GM19238 (cell line): ENCODE results near the gene ZCWPW2.

Experiments used
- DNase-seq: peaks from one replicate; pipeline ENCODE4 v3.0.0; 2011; ENCODE audit warnings: low spot score; ENCODE audit not compliant: insufficient read length

Gene ZCWPW2

DNA sequence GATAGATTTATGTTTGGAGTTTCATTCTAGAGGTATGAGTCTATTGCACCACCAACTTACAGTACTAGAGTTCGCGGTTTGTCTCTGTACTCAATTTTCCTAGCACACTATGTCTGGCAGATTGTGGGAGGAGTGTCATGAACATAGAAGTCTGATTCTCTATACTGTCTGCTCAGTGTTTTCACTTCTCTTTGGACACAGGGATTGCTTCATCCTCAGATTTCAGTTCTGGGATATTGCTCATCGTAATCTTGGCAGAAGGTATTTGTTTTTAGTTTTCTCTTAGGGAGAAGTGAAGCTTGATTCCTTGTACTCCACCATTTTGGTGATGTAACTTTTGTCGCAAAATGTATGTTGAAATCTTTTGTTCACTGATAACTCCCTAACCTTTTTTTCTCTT, 27.9 kb downstream of the ZCWPW2 start:
- no peak for DNase-seq

DNA sequence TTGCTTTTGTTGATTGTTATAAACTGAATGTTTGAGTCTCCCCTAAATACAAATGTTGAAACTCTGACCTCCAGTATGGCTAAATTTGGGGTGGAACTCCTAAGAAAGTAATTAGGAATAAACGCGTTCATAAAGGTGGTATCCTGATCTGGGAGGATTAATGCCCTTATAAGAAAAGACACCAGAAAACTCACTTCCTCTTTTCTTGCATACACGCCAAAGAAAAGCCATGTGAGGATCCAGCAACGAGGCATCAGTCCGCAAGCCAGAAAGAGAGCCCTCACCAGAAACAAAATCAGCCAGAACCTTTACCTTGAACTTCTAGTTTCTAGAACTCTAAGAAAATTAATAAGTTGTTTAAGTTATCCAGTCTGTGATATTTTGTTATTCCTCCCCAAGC, 37.5 kb downstream of the ZCWPW2 start:
- DNase-seq = no peak

DNA sequence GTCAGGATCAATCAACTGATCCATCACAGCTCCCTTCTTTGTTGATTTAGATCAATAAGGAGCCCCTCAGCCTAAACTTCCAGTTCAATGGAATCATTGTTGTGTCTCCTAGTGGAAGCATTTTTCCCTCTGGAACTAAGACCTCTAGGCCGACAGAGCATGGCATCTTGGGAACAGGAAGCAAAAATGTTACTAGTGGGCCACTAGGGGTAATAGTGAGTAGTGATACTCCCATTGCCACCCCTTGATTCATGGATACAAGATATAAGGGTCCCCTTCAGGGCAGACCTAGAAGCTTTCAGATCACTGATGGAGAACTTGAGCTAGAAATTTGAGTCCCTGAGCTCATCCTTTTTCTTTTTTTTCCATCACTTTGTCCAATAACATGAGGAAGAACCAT, 40.5 kb downstream of the ZCWPW2 start:
- DNase-seq = no peak

DNA sequence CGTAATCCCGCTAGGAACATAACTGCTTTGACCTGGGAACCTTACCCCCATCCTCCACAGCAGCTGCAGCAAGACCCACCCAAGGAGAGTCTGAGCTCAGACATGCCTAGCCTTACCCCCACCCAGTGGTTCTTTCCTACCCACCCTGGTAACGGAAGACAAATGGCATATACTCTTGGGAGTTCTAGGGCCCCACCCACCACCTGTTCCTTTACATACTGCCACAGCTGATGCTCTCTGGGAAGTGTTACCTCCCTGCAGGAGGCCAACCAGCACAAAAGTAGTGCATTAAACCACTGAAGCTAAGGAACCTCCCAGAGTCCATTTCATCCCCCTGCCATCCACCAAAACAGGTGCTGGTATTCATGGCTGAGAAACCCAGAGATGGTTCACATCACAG, 50.7 kb downstream of the ZCWPW2 start:
- DNase-seq = no peak

DNA sequence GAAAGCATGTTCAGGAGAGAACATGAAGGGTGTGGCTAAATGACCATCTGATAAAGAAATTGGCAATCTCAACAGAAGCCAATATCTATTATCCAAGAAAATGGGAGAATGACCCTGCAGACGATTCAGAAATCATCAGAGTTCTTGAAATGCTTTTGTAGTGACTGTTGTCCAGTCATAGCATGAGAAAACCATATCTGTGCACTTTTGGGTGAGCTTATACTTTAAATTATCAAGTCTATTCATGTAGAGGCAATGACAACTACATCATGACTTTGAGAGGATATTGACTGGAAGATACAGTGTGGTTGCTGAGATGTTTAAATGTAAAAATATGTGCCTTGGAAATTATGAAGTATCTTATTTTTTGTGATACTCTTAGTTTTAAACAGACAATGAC, 57.7 kb downstream of the ZCWPW2 start:
- DNase-seq = no peak

DNA sequence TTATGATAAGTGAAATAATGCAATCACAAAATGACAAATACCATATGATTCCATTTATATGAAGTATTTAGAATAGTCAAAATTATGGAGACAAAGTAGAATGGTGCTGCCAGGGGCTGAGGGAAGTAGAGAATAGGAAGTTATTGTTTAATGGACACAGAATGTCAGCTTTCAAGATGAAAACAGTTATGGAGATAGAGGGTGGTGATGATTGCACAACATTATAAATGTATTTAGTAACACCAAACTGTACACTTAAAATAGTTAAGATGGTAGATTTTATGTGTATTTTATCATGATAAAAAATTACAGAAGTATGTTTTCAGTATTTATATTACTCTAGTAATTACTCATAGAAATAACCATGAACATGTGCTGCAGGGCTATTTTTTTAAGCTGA, 100.9 kb downstream of the ZCWPW2 start:
- DNase-seq = no peak

DNA sequence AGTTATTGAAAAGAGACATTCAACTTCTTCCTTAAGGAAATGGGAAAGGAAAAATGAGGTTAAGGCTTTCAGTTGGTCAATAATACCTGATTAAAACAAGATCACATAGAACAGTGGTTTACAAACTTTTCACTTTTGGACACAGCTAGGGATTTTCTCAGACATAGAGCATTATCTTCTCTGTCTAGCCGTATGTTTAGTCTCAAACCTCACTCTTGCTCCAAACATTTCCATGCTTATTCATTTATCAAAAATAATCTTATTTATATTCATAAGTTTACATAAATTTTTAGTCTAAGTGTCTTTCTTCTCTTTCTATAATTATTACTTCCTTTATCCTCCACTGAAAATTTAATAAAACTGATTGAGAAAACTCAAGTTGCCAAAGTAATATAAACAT, 114.3 kb downstream of the ZCWPW2 start:
- DNase-seq = no peak

DNA sequence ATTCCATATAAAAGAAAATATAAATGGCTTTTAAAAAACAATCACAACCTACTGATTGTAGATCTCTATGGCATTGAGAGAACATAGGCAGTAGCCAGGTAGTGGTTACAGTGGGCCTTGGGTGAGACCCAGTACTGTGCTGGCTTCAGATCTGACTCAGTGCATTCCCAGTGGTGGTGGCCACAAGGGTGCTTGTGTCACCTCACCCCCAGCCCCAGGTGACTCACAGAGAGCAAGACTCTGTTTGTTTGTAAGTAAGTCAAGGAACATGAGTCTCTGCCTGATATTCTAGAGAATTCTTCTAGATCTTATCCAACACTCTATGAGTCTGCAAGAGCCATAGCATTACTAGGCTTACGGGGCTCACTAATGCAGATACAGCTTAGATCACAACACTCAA, 118.9 kb downstream of the ZCWPW2 start:
- DNase-seq = no peak

DNA sequence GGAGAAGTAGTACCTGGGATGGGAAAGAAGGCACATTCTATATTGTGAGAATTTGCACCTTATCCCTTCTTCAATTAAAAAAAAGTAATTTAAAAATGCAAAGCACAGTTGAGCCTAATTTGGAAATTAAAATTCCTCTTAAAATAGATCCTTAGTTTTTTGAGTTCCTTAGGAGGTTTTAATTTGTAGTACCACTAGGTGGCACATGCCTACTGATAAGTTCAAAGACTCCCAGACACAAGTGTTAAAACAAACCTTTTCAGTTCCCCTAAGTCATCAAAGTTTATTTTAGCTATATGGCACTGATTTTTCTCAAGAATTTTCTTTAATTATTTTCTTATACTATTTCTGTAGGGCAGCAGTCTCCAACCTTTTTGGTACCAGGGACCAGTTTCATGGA, 127.7 kb downstream of the ZCWPW2 start:
- no peak for DNase-seq

DNA sequence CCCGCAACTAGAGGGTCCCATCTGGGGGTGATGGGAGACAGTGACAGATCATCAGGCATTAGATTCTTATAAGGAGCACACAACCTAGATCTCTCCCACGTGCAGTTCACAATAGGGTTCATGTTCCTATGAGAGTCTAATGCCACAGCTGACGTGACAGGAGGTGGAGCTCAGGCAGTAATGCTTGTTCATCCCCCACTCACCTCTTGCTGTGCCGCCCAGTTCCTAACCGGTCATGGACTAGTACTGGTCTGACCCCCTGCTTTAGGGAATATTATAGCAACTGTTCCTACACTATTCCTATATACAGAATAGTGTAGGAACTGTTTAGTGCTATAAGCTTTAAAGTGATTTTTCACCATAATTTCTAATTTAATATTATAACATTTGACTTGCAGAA, 128.2 kb downstream of the ZCWPW2 start:
- no peak for DNase-seq

DNA sequence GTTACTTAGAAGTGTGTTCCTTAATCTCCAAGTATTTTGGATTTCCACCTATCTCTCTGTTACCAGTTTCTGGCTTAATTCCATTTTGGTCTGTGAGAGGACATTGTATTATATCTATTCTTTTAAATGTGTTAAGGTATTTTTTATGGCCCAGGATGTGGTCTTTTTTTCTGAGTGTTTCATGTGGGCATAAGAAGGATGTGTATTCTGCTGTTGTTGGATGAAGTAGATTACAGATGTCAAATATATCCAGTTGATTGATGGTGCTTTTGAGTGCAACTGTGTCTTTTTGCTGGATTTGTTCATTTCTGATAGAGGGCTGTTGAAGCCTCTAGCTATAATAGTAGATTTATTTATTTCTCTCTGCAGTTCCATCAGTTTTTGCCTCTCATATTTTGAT, 136.6 kb downstream of the ZCWPW2 start:
- no peak for DNase-seq

DNA sequence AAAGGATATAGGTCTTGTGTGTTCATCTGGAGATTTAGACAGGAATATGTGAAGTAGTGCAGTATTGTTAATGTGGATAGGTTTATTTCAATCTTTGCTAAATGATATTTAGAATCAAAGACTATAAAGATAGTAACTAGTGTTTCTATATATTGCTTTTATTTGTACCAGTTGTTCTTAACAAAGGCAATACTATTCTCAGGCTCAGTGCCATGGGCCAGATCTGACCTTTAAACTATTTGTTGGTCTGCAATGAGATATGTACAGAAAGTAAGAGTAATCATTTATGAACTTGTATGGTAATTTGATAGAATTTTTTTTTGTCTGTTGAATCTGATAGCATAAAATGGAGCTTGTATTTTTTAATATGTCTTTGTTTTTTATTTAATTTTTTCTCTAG, 146.8 kb downstream of the ZCWPW2 start:
- DNase-seq = no peak

DNA sequence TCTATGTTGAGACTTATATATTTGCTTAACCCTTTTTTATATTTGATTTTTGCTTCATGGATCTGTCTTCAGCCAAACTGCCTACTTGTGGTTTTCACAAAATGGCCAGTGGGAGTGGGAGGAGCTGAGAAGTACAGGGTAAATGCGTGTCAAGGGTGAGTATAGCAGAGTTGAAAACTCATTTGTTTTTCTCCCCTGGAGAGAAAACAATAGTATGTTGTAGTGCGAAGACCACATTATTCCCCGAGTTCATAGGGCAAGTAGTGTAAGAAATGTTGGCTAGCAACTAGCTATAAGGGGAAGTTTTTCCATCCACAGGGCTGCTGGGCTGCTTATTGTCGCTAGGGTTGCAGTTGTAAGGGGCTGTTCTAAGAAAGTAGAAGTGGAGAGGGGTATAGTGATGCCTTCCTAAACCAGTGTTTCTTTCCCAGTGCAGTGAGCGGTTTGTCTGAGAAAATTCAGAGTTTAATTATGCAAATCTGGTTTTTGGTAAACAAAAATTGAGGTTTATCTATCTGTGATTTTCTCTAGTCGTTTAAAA, 153.9 kb downstream of the ZCWPW2 start:
- DNase-seq = no peak

DNA sequence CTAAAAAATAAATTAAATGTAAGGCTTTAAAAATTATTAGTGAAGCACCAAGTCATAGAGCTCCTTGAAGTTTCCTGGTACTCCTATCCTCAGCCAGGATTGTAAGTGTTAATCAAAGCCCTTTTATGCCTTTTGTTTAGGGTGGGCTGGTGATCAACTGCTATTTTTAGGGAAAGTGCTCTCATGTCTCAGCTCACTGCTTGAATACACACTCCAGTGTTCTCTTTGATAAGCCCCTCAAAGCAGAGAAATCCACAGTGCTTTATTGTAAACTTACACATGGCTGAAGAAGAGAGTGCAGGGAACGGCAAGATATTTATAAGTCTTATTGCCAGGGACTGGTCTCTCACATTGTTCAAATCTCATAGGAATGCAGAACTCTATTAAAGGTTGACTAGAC, 156.5 kb downstream of the ZCWPW2 start:
- DNase-seq = no peak

DNA sequence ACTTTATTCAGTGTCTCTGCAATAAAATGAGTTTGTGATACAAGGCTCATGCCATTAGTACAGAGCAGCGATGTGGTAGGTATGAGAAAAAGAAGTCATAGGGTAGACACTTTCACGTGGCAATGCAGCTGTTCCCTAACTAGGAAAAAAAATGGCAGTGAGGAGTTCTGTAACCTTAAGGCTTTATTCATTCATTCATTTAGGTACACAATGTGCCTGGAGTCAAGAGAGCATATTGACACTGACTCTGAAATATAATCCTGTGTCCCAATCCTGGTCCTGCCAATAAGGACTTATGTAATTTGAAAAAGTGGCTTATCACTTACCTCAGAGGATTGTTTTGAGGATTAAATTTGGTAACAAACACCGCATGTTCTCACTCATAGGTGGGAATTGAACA, 173.1 kb downstream of the ZCWPW2 start:
- DNase-seq = no peak

DNA sequence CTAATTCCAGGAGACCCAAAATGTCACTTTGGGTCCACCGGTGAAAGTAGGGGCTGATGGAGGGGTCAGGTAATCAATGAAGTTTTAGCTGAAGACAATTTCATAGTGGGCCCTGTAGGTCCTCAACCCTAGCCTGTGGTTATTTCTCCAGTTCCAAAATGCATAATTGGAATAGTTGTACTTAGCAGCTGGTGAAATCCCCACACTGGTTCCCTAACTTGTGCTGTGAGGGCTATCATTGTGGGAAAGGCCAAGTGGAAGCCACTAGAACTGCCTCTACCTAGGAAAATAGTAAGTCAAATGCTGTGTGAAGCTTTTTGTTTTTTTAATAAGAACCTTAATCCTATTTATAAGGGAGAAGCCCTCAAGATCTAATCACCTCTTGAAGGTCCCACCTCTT, 193.8 kb downstream of the ZCWPW2 start:
- DNase-seq = no peak

DNA sequence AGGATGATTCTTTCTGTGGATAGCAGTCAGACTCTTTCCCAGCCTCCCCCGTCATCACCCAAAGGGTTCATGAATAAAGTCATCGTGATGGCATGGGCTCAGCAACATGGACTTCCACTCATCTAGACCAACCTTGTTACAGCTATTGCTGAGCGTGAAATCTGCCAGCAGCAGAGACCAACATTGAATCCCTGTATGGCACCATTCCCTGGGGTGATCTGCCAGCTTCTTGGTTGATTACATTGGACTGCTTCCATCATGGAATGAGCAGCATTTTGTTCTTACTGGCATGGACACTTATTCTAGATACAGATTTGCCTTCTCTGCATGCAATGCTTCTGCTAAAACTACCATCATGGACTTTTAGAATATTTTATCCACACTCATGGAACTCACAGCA, 195.7 kb downstream of the ZCWPW2 start:
- DNase-seq = no peak

DNA sequence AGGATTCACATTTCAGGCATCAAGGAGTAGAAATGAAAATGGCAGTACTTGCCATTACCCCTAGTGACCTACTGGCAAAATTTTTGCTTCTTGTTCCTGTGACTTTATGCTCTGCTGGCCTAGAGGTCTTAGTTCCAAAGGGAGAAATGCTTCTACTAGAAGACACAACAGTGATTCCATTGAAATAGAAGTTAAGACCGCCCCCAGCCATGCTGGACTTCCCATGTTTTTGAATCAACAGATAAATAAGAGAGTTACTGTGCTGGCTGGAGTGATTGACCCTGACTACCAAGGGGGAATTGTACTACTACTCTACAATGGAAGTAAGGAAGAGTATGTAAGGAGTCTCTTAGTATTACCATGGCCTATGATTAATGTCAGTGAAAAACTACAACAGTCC, 196.3 kb downstream of the ZCWPW2 start:
- no peak for DNase-seq

DNA sequence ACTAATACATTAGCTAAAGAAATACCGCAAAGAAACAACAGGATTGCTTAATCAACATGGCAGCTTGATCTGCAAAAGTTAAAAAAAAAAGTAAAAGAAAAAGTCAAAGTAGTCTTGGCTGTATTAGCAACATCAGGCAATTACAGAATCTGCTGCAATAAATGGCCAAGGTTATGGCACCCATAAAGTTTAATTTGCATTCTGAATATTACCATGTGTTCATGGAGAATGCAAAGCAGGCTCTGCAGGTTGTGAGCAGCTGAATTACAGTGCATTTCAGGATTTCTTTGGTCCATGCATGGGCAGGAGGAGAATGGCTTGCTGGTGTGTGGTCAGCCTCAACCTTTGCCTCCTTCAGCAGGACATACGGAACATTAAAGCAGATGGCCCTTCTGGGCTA, 199.2 kb downstream of the ZCWPW2 start:
- no peak for DNase-seq

DNA sequence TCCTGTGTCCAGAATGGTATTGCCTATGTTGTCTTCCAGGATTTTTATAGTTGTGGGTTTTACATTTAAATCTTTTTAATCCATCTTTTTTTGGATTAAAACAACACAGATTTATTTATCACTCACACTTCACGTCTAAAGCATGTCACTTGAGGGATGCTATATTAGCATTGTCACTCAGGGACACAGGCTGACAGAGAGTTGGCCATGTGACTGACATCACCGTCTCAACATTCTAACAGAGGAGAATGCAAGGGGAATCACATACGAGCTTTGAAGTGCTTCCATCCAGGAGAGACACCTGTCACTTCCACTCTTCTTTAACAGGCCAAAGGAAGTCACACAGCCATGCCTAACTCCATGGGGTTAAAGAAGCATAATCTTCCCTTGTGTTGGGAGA, 204.7 kb downstream of the ZCWPW2 start:
- DNase-seq = no peak

DNA sequence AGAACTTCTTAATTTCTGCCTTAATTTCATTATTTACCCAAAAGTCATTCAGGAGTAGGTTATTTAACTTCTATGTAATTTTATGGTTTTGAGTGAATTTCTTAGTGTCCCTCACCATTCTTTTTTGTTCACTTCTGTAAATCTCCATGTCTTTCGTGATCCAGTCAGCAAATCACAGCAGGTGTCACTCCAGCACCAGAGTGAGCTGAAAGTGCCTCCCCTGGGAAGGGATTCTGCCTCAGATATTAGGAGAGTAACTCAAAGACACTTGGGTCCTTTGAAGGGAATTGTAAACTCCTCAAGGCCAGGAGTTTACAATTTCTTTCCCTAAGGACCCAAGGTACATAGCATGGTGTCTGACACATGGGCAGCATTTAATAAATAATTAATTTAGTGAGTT, 207.7 kb downstream of the ZCWPW2 start:
- DNase-seq = no peak

DNA sequence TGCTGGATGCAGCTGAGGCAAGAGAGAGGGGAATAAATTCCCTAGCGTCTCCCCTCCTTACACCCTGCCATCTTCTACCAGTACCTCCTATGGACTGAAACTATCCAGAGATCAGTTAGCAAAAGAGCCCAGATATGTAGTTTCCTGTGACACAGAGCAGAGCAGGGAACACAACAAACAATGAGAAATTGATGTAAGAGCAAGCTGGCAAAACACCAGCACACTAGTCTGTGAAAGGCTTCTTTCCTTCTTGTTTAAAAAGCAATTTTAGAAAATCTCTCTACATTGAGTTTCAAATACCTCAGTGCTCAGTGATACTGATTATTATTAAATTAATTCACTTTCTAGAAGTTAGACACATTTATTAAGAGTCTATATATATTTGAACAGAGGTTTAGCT, 215.7 kb downstream of the ZCWPW2 start:
- no peak for DNase-seq

DNA sequence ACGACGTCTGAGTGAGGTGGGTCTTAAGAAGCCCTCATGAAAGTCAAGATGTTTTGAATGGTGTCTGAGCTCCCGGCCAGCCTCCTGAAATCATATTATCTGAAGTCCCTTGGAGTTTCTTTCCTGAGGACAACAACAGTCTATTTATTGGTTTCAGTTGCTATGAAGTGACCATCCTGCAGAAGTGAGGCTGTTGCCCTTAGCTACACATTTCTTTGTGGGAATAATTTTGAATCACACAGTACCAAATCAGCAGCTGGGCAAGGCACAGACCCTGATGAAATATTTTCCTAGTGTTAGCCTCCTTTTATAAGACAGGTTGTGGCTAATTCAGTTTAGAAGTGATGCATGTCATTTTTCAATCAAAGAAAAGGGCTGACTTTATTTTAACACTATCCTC, 220.8 kb downstream of the ZCWPW2 start:
- DNase-seq = no peak

DNA sequence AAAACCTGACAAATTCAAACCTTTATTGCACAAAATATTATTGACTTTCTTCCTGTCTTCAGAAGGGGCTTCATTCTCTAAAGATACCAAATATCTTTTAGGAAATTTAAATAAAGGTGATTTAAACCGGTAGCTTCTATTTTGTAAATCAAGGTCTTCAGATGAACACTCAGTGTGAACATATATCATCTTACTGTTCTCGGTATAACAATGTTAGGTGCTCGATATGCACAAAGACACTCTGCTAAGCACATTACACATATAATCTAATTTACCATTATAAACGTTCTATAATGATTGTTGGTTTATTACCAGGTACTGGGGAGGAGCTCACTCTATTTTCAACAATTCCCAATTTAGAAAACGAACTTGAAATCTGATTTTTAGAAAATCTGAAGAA, 225.5 kb downstream of the ZCWPW2 start:
- no peak for DNase-seq
